GM19395 (cell line): ENCODE data around the gene TMC1.
"Not testable (repeated sequence)": the region's sequence is repeated elsewhere in the genome, so short reads cannot be mapped to it uniquely, and the experiment has no call there.

Experiments
- ATAC-seq: cut with Tn5 transposase; IDR thresholded peaks from one replicate; pipeline ENCODE4 v1.9.1; 2021; ENCODE audit warnings: mild to moderate bottlenecking, moderate library complexity; ENCODE audit not compliant: unreplicated experiment

Gene TMC1

DNA sequence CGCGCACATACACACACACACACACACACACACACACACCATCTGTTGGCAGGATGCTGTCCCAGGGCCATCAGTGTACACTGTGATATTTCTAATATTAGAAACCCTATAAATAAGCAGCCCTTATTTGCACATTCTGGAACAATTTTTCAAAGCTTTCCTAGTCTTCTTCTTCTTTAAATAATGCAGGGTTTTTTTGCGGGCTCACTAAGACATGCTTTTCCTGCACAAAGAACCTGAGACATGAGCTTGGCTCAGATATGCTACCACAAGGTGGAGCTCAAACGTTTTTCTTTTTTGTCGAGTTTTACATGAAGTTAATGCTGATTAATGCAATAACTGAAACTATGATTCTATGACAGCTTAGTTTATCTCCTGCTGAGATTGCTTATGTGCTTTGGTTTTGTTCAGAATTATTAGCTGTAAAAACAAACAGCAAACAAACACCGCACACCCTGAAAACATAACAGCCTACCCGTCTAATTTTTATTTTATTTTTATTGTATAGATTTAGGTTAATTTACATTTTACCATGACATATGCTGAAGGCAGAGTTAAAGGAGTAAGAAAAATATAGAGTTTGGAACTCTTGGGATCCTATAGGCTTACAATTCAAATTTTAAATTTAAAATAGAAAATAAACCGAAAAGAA, 335.7 kb downstream of the TMC1 start:
- no peak for ATAC-seq

DNA sequence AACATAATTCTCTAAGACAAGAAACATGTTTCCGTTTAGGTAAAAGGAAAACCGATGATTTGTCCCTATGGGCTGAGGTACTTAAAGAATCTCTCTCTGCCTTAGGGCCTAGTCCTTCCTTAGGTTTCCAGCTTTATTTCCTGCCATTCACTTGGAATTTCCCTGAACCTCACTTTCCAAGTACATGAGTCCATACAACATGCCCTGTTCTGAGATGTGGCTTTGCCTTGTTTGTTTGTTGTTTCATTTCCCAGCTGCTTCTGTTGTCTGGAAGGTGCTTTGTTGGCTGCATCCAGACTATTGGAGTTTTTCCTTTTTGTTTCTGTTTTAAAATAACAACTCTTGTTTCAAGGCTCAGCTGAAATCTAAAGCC, 336.2 kb downstream of the TMC1 start:
- no peak for ATAC-seq

DNA sequence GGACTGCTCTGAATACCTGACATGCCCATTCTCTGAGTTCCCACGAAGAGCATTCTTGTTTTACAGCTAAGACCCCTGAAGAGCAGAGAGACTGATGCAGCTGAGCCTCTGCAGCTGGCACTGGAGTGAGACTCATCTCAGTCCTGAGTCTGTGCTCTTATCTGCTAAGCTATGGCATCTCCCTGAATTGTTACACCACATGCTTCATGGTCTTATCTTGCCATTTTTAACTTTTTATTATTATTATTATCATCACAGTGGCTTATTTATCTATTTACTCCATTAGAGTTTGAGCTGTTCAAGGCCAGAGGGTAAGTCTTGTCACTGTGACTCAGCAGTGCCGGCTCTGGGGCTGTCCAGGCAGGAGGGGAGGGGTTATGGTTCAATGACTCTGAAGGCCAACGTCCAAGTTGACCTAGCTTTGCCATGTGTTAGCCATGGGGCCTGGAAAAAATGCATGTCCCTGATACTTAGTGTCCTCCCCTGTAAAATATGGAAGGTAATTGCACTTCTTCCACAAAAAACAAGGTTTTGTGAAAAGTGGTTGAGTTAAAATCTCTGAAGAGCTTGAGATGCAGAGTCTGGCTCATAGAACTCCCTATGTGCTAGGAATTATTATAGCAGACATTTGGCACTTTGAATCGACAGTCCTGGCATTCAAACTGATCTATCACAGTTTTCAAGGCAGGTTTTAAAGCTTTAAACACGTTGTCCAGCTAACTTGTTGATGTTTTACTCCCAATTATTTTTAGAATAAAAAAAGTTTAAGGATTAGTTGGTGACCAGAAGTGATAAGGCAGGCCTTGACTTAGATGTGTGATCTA, 336.9 kb downstream of the TMC1 start:
- ATAC-seq: no peak

DNA sequence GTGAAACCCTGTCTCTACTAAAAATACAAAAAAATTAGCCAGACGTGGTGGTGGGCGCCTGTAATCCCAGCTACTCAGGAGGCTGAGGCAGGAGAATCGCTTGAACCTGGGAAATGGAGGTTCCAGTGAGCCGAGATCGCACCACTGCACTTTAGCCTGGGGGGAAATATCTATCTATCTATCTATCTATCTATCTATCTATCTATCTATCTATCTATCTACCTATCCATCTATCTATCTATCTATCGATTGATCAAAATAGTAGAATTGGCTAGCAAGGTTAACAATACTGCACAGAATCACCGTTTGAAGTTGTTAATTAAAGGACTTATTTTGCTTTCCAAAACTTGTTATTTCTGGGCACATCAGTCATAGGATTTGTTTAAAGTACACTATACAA, 341.4 kb downstream of the TMC1 start:
- not testable (repeated sequence) for ATAC-seq

DNA sequence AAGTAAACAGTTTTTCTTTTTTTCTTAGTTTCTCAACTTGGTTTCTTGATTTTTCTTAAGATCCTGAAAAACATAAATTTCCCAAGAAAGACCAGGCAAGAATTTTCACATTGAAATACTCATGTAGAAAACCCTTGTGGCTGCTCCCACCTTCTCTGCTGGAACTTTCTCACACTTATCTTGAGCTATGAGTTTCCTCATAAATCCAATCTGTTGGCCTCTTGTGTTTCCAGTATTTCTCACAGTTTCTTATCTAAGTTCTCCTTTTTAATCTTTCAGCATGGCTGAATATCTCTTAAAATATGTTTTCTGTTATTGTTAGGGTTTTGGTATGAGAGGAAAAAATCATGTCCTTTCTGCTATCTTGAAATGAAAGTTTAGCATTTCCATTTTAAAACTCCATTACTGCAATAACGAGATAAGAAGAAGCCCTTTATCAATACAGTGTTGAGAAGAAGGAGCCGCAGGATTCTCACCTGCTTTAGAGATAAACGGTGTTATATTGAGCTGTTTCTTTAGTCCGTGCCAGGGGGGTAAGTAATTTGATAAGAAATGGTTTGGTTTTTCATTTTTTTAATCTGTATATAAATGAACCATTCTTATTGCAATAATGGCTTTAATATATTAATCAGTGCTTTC, 342.2 kb downstream of the TMC1 start:
- no peak for ATAC-seq

DNA sequence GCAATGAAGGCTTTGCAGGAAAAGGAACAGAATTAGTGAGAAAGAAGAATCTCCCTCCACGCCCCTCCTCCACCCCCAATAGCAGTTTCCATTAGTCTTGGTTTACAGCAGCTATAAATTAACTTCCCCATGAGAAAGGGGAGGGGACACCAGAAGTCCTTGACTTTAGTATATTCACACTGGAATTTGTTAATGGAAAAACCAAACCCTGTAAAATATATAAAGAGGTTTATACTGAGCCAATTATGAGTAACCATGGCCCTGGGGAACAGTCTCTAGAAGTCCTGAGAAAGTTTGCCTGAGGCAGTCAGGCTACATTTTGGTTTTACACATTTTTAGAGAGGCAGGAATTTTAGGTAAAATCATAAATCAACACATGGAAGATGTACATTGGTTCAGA, 342.9 kb downstream of the TMC1 start:
- ATAC-seq: no peak

DNA sequence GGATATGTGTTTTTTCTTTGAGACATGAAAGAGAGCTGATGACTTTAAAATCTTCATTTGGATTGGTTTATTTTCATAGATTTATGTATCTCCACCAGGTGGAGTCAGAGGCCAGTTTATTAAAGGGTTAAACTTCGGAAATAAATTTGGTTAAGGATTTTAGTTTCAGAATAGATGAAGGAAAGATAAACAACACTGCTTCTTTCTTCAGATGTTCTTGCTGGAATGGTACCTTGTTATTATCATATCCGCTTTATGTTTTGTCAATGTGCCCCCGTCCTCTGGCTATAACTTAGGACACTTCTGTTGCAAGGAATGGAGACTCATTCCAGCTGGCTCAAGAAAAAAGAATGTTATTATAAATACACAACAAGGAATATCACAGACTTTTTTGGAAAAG, 350.3 kb downstream of the TMC1 start:
- no peak for ATAC-seq

DNA sequence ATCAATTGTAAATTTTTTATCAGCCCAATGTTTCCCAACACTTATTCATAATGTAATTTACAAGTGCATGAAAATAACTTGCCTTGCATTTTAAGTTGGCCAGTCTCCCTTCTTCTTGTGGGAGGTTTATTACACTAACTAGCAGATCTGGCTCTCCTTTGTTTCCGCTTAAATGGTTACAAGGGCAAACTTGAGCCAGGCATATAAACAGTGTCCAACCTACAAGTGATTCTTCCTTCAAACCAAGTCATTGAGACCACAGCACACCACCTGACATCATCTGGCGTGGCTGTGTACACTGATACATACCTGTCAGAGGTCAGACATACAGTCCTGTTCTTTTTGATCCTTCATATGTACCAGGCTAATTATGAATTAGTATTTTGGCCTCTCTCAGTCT, 351.3 kb downstream of the TMC1 start:
- no peak for ATAC-seq

DNA sequence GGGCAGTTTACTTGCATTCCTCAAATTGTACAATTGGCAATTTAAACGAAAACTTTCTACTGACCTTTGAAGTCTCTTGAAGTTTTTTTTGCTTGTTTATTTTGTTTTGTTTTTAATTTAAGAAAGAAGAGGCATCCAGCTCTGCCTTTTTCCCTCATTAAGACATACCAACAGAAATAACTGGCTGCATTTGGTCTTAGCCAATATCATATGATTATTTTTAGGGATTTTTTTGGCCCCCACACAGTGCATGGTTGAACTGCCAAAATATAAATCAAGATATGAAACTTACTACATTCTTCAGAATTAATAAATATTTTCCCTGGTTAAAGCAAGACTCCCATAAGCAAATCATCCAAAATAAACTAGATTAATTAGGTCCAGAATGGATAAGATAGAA, 352.0 kb downstream of the TMC1 start:
- no peak for ATAC-seq

DNA sequence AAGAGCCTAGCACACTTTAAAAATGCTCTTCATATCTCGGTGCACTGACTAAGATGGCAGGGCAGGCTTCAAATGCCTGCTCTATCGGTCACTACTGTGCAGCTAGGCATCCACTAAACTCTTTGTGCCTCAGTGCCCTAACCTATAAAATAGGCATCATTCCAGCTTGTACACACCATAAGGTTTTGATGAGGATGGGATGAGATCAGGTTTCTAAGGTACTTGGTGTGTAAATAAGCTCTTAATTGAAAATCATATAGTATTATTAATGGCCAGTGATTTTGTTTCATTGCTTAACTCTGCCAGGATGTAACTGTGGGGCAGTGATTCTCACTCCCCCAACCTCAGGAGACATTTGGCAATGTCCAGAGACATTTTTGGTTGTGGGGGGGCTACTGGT, 352.9 kb downstream of the TMC1 start:
- ATAC-seq: no peak

DNA sequence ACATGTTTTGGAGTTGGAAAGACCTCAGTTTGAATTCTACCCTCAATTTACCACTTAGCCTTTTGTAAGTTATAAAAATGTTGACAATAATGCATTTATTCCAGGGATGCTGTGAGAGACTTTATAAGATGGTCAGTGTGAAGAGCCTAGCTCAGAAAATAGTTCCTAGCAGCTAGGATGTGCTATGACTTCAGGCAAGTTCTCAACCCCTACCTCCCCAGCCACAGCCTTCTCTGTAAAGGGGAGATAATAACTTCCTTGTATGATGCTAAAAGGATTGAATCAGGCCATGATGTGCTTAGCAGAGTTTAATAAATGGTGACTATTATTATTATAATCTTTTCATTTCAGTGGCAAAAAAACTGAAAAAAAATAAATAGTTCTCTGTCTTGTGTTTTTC, 353.8 kb downstream of the TMC1 start:
- no peak for ATAC-seq

DNA sequence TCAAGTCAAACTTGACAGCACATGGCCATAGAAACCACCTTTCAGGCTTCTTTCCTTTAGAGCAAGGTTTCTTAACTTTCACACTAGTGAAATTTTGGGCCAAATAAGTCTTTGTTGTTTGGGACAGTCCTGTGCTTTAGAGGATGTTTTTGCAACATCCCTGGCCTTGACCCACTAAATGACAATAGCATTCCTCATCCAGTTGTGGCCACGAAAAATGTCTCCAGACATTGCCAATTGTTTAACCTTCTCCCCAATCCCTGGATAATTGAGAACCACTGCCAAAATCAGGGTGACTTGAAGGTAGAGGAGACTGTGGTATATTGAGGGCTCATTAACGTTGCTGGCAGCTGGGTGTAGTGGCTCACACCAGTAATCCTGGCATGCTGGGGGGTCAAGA, 359.4 kb downstream of the TMC1 start:
- ATAC-seq: no peak

DNA sequence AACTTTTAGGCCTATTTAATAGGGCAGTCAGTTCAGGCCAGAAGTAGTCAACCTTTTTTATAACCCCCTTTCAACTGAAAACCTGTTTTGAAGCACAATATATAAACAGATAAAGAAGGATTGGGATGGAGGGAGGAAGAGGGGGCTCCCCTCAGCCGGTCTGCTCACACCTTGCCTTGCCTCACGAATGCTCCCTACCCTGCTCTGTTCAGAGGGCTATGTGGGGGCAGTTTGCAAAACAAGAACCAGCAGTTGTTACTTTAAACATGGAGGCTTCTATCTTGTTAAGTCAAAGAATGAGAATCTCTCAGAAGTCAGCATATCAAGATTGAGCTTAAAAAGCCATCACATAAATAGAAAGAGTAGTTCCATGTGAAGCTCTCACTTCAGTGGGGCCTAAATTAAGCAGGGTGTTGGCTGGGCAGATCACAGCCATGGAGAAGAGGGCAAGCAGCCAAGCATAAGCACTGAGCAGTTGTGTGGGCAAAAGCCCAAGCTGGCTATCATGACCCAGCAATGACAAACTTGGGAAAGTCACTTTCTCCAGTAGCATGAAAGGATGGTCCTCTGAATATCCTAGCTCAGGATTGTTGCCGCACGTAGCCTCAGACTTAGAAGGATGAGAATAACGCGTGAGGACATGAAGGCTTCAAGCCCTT, 360.8 kb downstream of the TMC1 start:
- no peak for ATAC-seq

DNA sequence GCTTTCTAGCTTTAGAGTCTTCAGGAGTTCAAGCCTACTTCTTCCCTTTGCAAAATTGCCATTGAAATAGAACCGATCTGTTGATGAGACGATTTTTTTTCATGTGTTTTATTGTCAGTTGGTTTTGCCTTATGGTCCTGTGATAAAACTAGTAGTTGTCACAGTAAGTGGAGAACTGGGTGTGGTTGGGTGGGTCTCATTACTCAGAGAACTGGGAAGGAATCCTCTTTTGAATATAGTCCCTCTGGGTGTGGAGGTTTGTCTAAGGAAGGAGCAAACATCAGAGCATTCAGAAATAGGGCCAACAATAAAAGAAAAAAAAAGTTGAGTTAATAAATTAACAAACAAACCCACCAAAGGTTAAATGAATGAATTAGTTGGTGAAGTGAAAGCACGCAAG, 362.5 kb downstream of the TMC1 start:
- ATAC-seq: no peak

DNA sequence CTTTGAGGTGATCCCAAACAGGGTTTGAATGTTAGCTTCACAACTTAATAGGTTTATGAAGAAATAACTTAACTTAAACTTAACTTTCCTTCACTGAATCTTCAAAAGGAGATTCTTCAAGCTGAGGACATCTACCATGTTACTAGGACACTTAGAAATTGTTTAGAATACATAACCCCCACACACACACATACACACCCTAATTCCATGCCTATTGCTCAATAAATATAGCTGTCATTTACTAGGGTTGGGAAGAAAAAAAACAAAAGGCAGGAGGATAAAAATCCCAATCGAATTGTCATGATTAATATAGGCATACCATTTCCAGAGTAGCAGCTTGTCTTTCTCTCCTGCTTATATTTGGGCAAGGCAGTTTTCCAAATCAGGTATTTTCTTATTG, 363.1 kb downstream of the TMC1 start:
- no peak for ATAC-seq
